Fibroblast of skin of abdomen (primary cell): ENCODE data around the gene CDHR5.

ENCODE experiments used
- DNase-seq: peaks from one replicate; pipeline ENCODE4 v3.0.0-alpha.2; 2013

The CDHR5 gene

GRCh38 chr11:567011-567628 is 57.6 kb downstream of the CDHR5 start:
- DNase-seq: no peak
